Measurements from ENCODE around the gene SLC5A6. TPM values are rescaled to one million over a fixed set of nuclear protein-coding genes. Genes with fewer than 3 reads are reported as not detected.

The SLC5A6 gene
- total and polyA plus RNA-seq, 2 of the 8 experiments (the other 6 are each of a cell fraction or from before 2014, with no cell fraction given): 118 to 183 TPM

- peaks cover 0 to 6% (median 2%) of the 10 kb centered on the region in 4 experiments; a peak in 5 of 7 replicates for H3K27me3 ChIP-seq (replicated peaks in 1 of 4; ENCODE audit: control insufficient read depth in 3 of 4, extremely low read depth in 1 of 4, insufficient read depth in 3 of 4, low read length in 3 of 4)
- no peak overlapping the region for H4K8ac ChIP-seq (ENCODE audit: extremely low read depth, insufficient read depth, low read length)
- no peaks in the 10 kb centered on the region for H3K79me1 ChIP-seq (ENCODE audit: low read depth, low read length)
- no peak overlapping the region for H3K23ac ChIP-seq (ENCODE audit: insufficient read length)
- peaks cover 2 to 11% (median 6%) of the 10 kb centered on the region in 4 experiments for H3K4me1 ChIP-seq (replicated peaks in 1 of 4; ENCODE audit: control insufficient read depth in 3 of 4, insufficient read depth in 4 of 4, low read length in 3 of 4)
- no peak overlapping the region for H3K4me3 ChIP-seq (ENCODE audit: extremely low read depth in 1 of 4, insufficient read depth in 2 of 4, low read depth in 3 of 4, low read length in 4 of 4)
- H3K23me2 ChIP-seq (ENCODE audit: low read depth, low read length): no peaks in the 10 kb centered on the region; the same call in 1 of the 2 replicates
- no peak overlapping the region for H3K4ac ChIP-seq (replicated peaks; ENCODE audit: insufficient read length, low read depth, low read length)
- no peak overlapping the region for H2BK20ac ChIP-seq (ENCODE audit: low read length)
- H3K18ac ChIP-seq (ENCODE audit: extremely low read depth, low read length): no peak overlapping the region
- H2AK5ac ChIP-seq (ENCODE audit: low read depth, low read length): no peak overlapping the region
- ChIA-PET CTCF (ENCODE audit: partially characterized antibody) (interaction anchor here (0.6 to 8.3 kb wide), 18 partner anchors 10 to 178 kb away, joined by 3 to 180 read pairs (median 5); partner anchors contain the start of genes DNAJC5G, KHK, TRIM54 and UCN), POLR2A (ENCODE audit: partially characterized antibody) (interaction anchor here (1.0 to 32.6 kb wide), 9 partner anchors 8 to 56 kb away, joined by 4 to 835 read pairs (median 9); partner anchors contain the start of genes ATRAID, CAD, DNAJC5G and SLC30A3)
- H2BK15ac ChIP-seq (ENCODE audit: low read length): peak overlapping the region; percentile 73; the same call in 1 of the 2 replicates
- H4K91ac ChIP-seq (replicated peaks; ENCODE audit: insufficient read length, low read length): no peak overlapping the region
- no peak for DNase-seq (ENCODE audit: low read depth in 1 of 2, low spot score in 2 of 2)
- H3K27ac ChIP-seq (ENCODE audit: low read depth, low read length): no peak overlapping the region
- H2BK12ac ChIP-seq (ENCODE audit: low read depth, low read length): 0 out of 2 replicates have a peak overlapping the region, but pooled peaks have one; percentile 11
- peak overlapping the region in 1 of 4 experiments; percentile 27; a peak in 1 of 7 replicates for H3K9ac ChIP-seq (replicated peaks in 1 of 4; ENCODE audit: extremely low read depth in 1 of 4, low read depth in 3 of 4, low read length in 3 of 4)
- no peak overlapping the region for H2BK120ac ChIP-seq (replicated peaks; ENCODE audit: low read depth, low read length)
- H2AFZ ChIP-seq (ENCODE audit: low read length): no peak overlapping the region
- no peak overlapping the region for H4K5ac ChIP-seq (ENCODE audit: insufficient read length, low read depth, low read length)
- FAIRE-seq: no peak
- 83% methylated on average over 13 of the region's 13 CpGs; no CpG with 5 or more reads in 1 of the 2 experiments for WGBS, 2 experiments (ENCODE audit: extremely low coverage in 1 of 2, insufficient coverage in 1 of 2, insufficient read length in 1 of 2, insufficient replicate concordance in 2 of 2, low coverage in 1 of 2, low lambda C conversion rate in 2 of 2, missing lambda C conversion rate in 1 of 2)
- no peak overlapping the region for H3K14ac ChIP-seq (ENCODE audit: insufficient read length)
- H4K20me1 ChIP-seq (replicated peaks in 1 of 2; ENCODE audit: control insufficient read depth in 1 of 2, insufficient read depth in 2 of 2, low read length in 2 of 2): peaks cover 0 to 3% of the 10 kb centered on the region in 2 experiments
- H3K79me2 ChIP-seq (ENCODE audit: control insufficient read depth in 1 of 2, insufficient read depth in 2 of 2, low read length in 2 of 2): no peaks in the 10 kb centered on the region
- H2BK5ac ChIP-seq (ENCODE audit: low read depth, low read length): no peak overlapping the region
- no peak overlapping the region for H3K56ac ChIP-seq (replicated peaks; ENCODE audit: insufficient read length, low read depth, low read length)
- no peaks in the 10 kb centered on the region for H3K9me3 ChIP-seq (ENCODE audit: insufficient read depth in 2 of 2, low read depth in 1 of 2, low read length in 1 of 2)
- H3K4me2 ChIP-seq (ENCODE audit: insufficient read depth in 1 of 2, low read depth in 2 of 2, low read length in 2 of 2): no peak overlapping the region; a peak in 1 of 4 replicates
- no peak for TF ChIP-seq POU5F1 (IDR thresholded peaks at IDR 0.05; ENCODE audit: low read depth, low read length)
- TF ChIP-seq BRCA1 (IDR thresholded peaks at IDR 0.05; ENCODE audit: low read depth, low read length): no peak
- no peak for TF ChIP-seq ASH2L (IDR thresholded peaks at IDR 0.05; ENCODE audit: low read length)
- TF ChIP-seq ZNF274 (IDR thresholded peaks at IDR 0.05; ENCODE audit: borderline replicate concordance, extremely low read depth, low read length): no peak
- TF ChIP-seq EZH2 (IDR thresholded peaks at IDR 0.05; ENCODE audit: low read depth, low read length, severe bottlenecking): no peak
- no peak for TF ChIP-seq RFX5 (IDR thresholded peaks at IDR 0.05; ENCODE audit: borderline replicate concordance, low read depth, low read length)
- TF ChIP-seq SUZ12 (IDR thresholded peaks at IDR 0.05; ENCODE audit: low read length): no peak
- no peak for TF ChIP-seq JUND (IDR thresholded peaks at IDR 0.05; ENCODE audit: low read length)
- no peak for TF ChIP-seq CBX5 (IDR thresholded peaks at IDR 0.05; ENCODE audit: low read depth, low read length)
- H3K36me3 ChIP-seq (ENCODE audit: control insufficient read depth in 2 of 4, insufficient read depth in 4 of 4, low read length in 3 of 4): no peaks in the 10 kb centered on the region
Measured at GRCh38 chr2:27251766-27252165, 39.7 kb upstream of the SLC5A6 start.
